Osteocyte (in vitro differentiated cells): ENCODE results near the gene CCNK. TPM values are rescaled to one million over a fixed set of nuclear protein-coding genes. Genes with fewer than 3 reads are reported as not detected.

Source experiments
- DNase-seq: peaks from one replicate; pipeline ENCODE4 v3.0.0; 2021; ENCODE audit warnings: mixed read lengths; ENCODE audit not compliant: unreplicated experiment; ENCODE audit errors: extremely low spot score
- H3K27ac Mint-ChIP-seq: one replicate; pipeline ENCODE4 v1.8.0; 2021; ENCODE audit warnings: mild to moderate bottlenecking, mixed read lengths; ENCODE audit not compliant: unreplicated experiment
- H3K27me3 Mint-ChIP-seq: one replicate; pipeline ENCODE4 v1.8.0; 2021; ENCODE audit warnings: mixed read lengths; ENCODE audit not compliant: unreplicated experiment
- H3K36me3 Mint-ChIP-seq: one replicate; pipeline ENCODE4 v1.8.0; 2021; ENCODE audit warnings: mixed read lengths; ENCODE audit not compliant: unreplicated experiment
- H3K4me1 Mint-ChIP-seq: one replicate; pipeline ENCODE4 v1.8.0; 2021; ENCODE audit warnings: mixed read lengths; ENCODE audit not compliant: unreplicated experiment
- H3K4me3 Mint-ChIP-seq: one replicate; pipeline ENCODE4 v1.8.0; 2021; ENCODE audit warnings: mild to moderate bottlenecking, moderate library complexity, mixed read lengths; ENCODE audit not compliant: unreplicated experiment
- H3K9me3 Mint-ChIP-seq: one replicate; pipeline ENCODE4 v1.8.0; 2021; ENCODE audit warnings: mixed read lengths; ENCODE audit not compliant: unreplicated experiment
- CTCF ChIP-seq: fragments of 200-600 bp; sonication (generic); IDR thresholded peaks from 2 replicates; pipeline ENCODE4 v1.5.0; 2021; ENCODE audit warnings: antibody characterized with exemption, mild to moderate bottlenecking, moderate library complexity
- total RNA-seq: library from RNA; stranded (reverse); gene quantifications from 2 replicates; pipeline ENCODE4 v1.2.1, GENCODE V29; 2021

CCNK gene
- total RNA-seq, 1 donor from 2014 or later: 57.4 TPM

GRCh38 chr14:99559286-99559990, 78.2 kb downstream of the CCNK start:
- no peaks in the 10 kb centered on the region for H3K36me3 Mint-ChIP-seq
- TF ChIP-seq CTCF: no peak
- no peak for DNase-seq
- H3K27me3 Mint-ChIP-seq: no peaks in the 10 kb centered on the region
- H3K27ac Mint-ChIP-seq: no peak overlapping the region
- no peak overlapping the region for H3K4me3 Mint-ChIP-seq
- no peaks in the 10 kb centered on the region for H3K9me3 Mint-ChIP-seq
- H3K4me1 Mint-ChIP-seq: peaks cover 19% of the 10 kb centered on the region

- no peak for TF ChIP-seq CTCF
- Mint-ChIP-seq H3K36me3 (no peaks in the 10 kb centered on the region), H3K27ac (no peak overlapping the region), H3K27me3 (no peaks in the 10 kb centered on the region), H3K9me3 (no peaks in the 10 kb centered on the region), H3K4me1 (peaks cover 28% of the 10 kb centered on the region), H3K4me3 (no peak overlapping the region)
- DNase-seq: no peak
These were observed 79.2 kb downstream of the CCNK start for GRCh38 chr14:99560403-99560802.

GRCh38 chr14:99560922-99561683, 79.9 kb downstream of the CCNK start:
- DNase-seq: no peak
- TF ChIP-seq CTCF: no peak
- H3K4me3 Mint-ChIP-seq: no peak overlapping the region
- H3K9me3 Mint-ChIP-seq: no peaks in the 10 kb centered on the region
- no peak overlapping the region for H3K27ac Mint-ChIP-seq
- peaks cover 34% of the 10 kb centered on the region for H3K4me1 Mint-ChIP-seq
- H3K27me3 Mint-ChIP-seq: no peaks in the 10 kb centered on the region
- no peaks in the 10 kb centered on the region for H3K36me3 Mint-ChIP-seq

- H3K4me3 Mint-ChIP-seq: no peak overlapping the region
- no peaks in the 10 kb centered on the region for H3K9me3 Mint-ChIP-seq
- no peaks in the 10 kb centered on the region for H3K27me3 Mint-ChIP-seq
- DNase-seq: no peak
- no peak overlapping the region for H3K27ac Mint-ChIP-seq
- peaks cover 34% of the 10 kb centered on the region for H3K4me1 Mint-ChIP-seq
- H3K36me3 Mint-ChIP-seq: no peaks in the 10 kb centered on the region
- TF ChIP-seq CTCF: no peak
These were observed 80.7 kb downstream of the CCNK start for GRCh38 chr14:99561864-99562263.

Other genes starting within 250 kb of the CCNK start
- gene BCL11B, start 209.2 kb upstream of the CCNK start, total RNA-seq: 0.16 and 0.18 TPM in 2 replicates
- gene SETD3, start 550 bp upstream of the CCNK start, total RNA-seq: 49.1 and 49.8 TPM in 2 replicates
- 4.4 and 5.1 TPM in 2 replicates for gene CCDC85C, start 122.8 kb downstream of the CCNK start, total RNA-seq
- gene HHIPL1, start 163.7 kb downstream of the CCNK start, total RNA-seq: 2.0 and 2.7 TPM in 2 replicates
- 1.3 and 1.8 TPM in 2 replicates for gene CYP46A1, start 202.9 kb downstream of the CCNK start, total RNA-seq